CD14-positive monocyte (primary cell): ENCODE measurements around the gene SRGAP2C. TPM values are rescaled to one million over a fixed set of nuclear protein-coding genes. Genes with fewer than 3 reads are reported as not detected.
"Not testable (repeated sequence)": the region's sequence is repeated elsewhere in the genome, so short reads cannot be mapped to it uniquely, and the experiment has no call there.

Source experiments
- DNase-seq, 3 donors: peaks; one replicate each; pipeline ENCODE4 v3.0.0-alpha.2; 2011 to 2022
- H2AFZ ChIP-seq: 2 replicates; pipeline ENCODE4 v1.6.0; 2012; ENCODE audit warnings: mild to moderate bottlenecking, low read depth, low read length, inconsistent platforms; ENCODE audit not compliant: insufficient read depth, poor library complexity, severe bottlenecking
- H3K27ac ChIP-seq, 2 donors: 1 replicate in 1 of 2; 2 replicates in 1 of 2; pipeline ENCODE4 v1.5.1; 2012 to 2013; ENCODE audit warnings: low read length in 2 of 2, control low read depth in 1 of 2, inconsistent platforms in 1 of 2, low read depth in 1 of 2, mild to moderate bottlenecking in 1 of 2
- H3K27me3 ChIP-seq, 2 donors: one replicate each; pipeline versions ENCODE4 v1.6.0 to v1.6.1; 2011 to 2013; ENCODE audit warnings: low read length in 2 of 2; ENCODE audit not compliant: control insufficient read depth in 2 of 2, insufficient read depth in 2 of 2
- H3K36me3 ChIP-seq, 2 donors: replicated peaks in 1 of 2; 1 replicate in 1 of 2; 2 replicates in 1 of 2; pipeline versions ENCODE4 v1.5.1 to v1.6.1; 2012 to 2013; ENCODE audit warnings: low read length in 2 of 2, control low read depth in 1 of 2, inconsistent platforms in 1 of 2, mild to moderate bottlenecking in 1 of 2; ENCODE audit not compliant: insufficient read depth in 2 of 2, control insufficient read depth in 1 of 2
- H3K4me1 ChIP-seq, 2 donors: 1 replicate in 1 of 2; 2 replicates in 1 of 2; pipeline versions ENCODE4 v1.5.1 to v1.6.1; 2012 to 2013; ENCODE audit warnings: low read length in 2 of 2, control low read depth in 1 of 2, inconsistent platforms in 1 of 2, mild to moderate bottlenecking in 1 of 2, moderate library complexity in 1 of 2; ENCODE audit not compliant: insufficient read depth in 2 of 2, control insufficient read depth in 1 of 2
- H3K4me2 ChIP-seq: replicated peaks from 2 replicates; pipeline ENCODE3; 2012; ENCODE audit warnings: low read length, moderate library complexity, mild to moderate bottlenecking; ENCODE audit not compliant: poor library complexity, severe bottlenecking; ENCODE audit errors: extremely low read depth
- H3K4me3 ChIP-seq, 3 experiments: fragments of 200-600 bp in 1 of 3; sonication (generic) in 1 of 3; replicated peaks in 1 of 3; 1 replicate in 2 of 3; 2 replicates in 1 of 3; pipeline ENCODE4 v1.5.1; 2011 to 2013; ENCODE audit warnings: low read length in 3 of 3, mild to moderate bottlenecking in 3 of 3, control low read depth in 2 of 3, low read depth in 2 of 3, inconsistent platforms in 1 of 3, moderate library complexity in 1 of 3
- H3K79me2 ChIP-seq: 2 replicates; pipeline ENCODE4 v1.6.0; 2012; ENCODE audit warnings: mild to moderate bottlenecking, control low read depth, inconsistent platforms, low read length, moderate library complexity; ENCODE audit not compliant: insufficient read depth
- H3K9ac ChIP-seq: 2 replicates; pipeline ENCODE4 v1.6.0; 2017; ENCODE audit warnings: low read length, mild to moderate bottlenecking; ENCODE audit not compliant: insufficient read depth, poor library complexity, severe bottlenecking
- H3K9me3 ChIP-seq, 2 donors: replicated peaks in 1 of 2; 1 replicate in 1 of 2; 2 replicates in 1 of 2; pipeline versions ENCODE4 v1.5.1 to v1.6.1; 2012 to 2013; ENCODE audit warnings: low read length in 2 of 2, control low read depth in 1 of 2; ENCODE audit not compliant: control insufficient read depth in 1 of 2, insufficient read depth in 1 of 2
- H4K20me1 ChIP-seq: 2 replicates; pipeline ENCODE4 v1.6.0; 2012; ENCODE audit warnings: mild to moderate bottlenecking, low read length, control low read depth, moderate library complexity; ENCODE audit not compliant: insufficient read depth
- H3K27ac Mint-ChIP-seq, 7 donors: one replicate each; pipeline ENCODE4 v1.8.0; 2020; ENCODE audit warnings: mild to moderate bottlenecking in 7 of 7, mixed read lengths in 7 of 7, moderate library complexity in 6 of 7, inconsistent platforms in 2 of 7
- H3K27me3 Mint-ChIP-seq, 3 donors: one replicate each; pipeline ENCODE4 v1.8.0; 2021 to 2022; ENCODE audit warnings: low read depth in 3 of 3, mild to moderate bottlenecking in 3 of 3, mixed read lengths in 3 of 3, moderate library complexity in 3 of 3, inconsistent platforms in 1 of 3
- H3K36me3 Mint-ChIP-seq, 2 donors: one replicate each; pipeline ENCODE4 v1.8.0; 2020; ENCODE audit warnings: mixed read lengths in 2 of 2, inconsistent platforms in 1 of 2, mild to moderate bottlenecking in 1 of 2
- H3K4me1 Mint-ChIP-seq: one replicate; pipeline ENCODE4 v1.8.0; 2020; ENCODE audit warnings: mild to moderate bottlenecking, mixed read lengths
- H3K4me3 Mint-ChIP-seq, 2 donors: one replicate each; pipeline ENCODE4 v1.8.0; 2020; ENCODE audit warnings: mild to moderate bottlenecking in 2 of 2, mixed read lengths in 2 of 2, moderate library complexity in 1 of 2
- H3K9me3 Mint-ChIP-seq, 7 donors: one replicate each; pipeline ENCODE4 v1.8.0; 2020 to 2022; ENCODE audit warnings: mixed read lengths in 7 of 7, mild to moderate bottlenecking in 6 of 7, moderate library complexity in 6 of 7, inconsistent platforms in 2 of 7
- WGBS: methylation state at CpG from one replicate; pipeline ENCODE4 v1.1.5; 2013; ENCODE audit warnings: missing lambda C conversion rate; ENCODE audit not compliant: insufficient coverage; 5-methylcytosine and 5-hydroxymethylcytosine counted together
- intact Hi-C, 2 donors: fragments of 100-400 bp; cut with micrococcal nuclease; formaldehyde crosslinking; loops; one replicate each; pipeline versions ENCODE4 v1.15.0 to v1.15.1; 2023
- polyA plus RNA-seq, 3 donors: library from polyadenylated mRNA; depleted of rRNA in 1 of 3; unstranded in 2 of 3; stranded (reverse) in 1 of 3; fragments of 300-500 nt in 2 of 3; fragments of >200 nt in 1 of 3; fragmentation: Illumina TruSeq in 2 of 3; gene quantifications; 1 replicate in 2 of 3; 2 replicates in 1 of 3; pipeline ENCODE4 v1.2.3, GENCODE V29; 2012 to 2021

Gene SRGAP2C
- polyA plus RNA-seq, 3 donors, result 3.7 to 13.5 (median 5.4) TPM

DNA sequence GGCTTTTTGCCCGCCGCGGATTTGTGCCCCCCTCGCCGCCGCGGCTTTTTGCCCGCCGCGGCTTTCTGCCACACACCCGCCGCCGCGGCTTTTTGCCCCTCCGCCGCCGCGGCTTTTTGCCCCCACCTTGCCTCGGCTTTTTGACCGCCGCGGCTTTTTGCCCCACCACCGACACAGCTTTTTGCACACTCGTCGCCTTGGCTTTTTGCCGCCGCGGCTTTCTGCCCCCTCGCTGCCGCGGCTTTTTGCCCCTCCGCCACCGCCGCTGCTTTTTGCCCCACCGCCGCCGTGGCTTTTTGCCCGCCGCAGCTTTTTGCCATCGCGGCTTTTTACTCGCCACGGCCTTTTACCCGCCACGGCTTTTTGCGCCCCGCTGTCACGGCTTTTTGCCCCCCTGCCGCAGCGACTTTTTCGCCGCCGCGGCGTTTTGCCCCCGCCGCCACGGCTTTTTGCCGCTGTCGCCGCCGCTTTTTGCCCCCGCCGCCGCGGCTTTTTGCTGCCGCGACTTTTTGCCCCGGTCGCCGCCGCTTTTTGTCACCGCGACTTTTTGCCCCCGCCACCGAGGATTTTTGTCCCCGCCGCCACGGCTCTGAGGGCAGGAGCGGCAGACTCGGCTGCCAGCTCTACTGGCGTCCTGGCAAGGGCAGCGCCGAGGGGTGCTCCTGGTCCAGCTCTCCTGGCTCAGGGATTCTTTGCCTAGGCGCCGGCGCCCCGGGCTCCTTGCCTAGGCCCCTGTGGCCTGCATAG, 211.7 kb downstream of the SRGAP2C start:
- Histone ChIP-seq H3K4me2 (peak overlapping the region; percentile 36), H3K9ac (peak overlapping the region; percentile 70), H3K4me3 (peak overlapping the region; percentile 69 to 87 (median 73)), H2AFZ (peak overlapping the region; percentile 81)
- H3K27me3 ChIP-seq, H3K79me2 ChIP-seq, H3K4me1 ChIP-seq, H3K4me1 Mint-ChIP-seq, H3K9me3 ChIP-seq, intact Hi-C loops, H3K36me3 ChIP-seq, H3K27ac ChIP-seq, H4K20me1 ChIP-seq: not testable (repeated sequence)
- Mint-ChIP-seq H3K27me3 (peaks cover 14 to 30% (median 22%) of the 10 kb centered on the region in 3 donors), H3K4me3 (peak overlapping the region; percentile 96 to 98), H3K27ac (peak overlapping the region in 5 of 7 donors; percentile 30 to 84 (median 82)), H3K36me3 (peaks cover 9 to 19% of the 10 kb centered on the region in 2 donors), H3K9me3 (peaks cover 14 to 34% (median 25%) of the 10 kb centered on the region in 7 donors)
- under 1% methylated on average over 59 of the region's 88 CpGs for WGBS
- peak in 2 of 3 donors; percentile 1 to 10 for DNase-seq

DNA sequence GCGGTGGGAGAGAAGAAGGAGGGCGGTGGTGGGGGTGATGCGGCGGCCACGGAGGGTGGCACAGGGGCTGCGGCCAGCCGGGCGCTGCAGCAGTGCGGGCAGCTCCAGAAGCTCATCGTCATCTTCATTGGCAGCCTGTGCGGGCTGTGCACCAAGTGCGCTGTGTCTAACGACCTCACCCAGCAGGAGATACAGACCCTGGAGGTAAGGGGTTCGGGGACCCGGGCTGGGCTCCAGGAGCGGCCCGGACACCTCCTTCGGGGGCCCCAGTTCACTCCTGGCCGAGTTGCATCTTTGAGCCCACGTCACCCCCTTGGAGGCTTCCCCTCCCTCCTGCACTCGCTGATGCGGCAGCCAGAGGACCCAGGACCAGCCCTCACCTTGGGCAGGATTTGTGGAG, 212.3 kb downstream of the SRGAP2C start:
- H3K27me3 ChIP-seq, H3K9me3 ChIP-seq, H3K4me1 Mint-ChIP-seq, intact Hi-C loops, H3K27ac ChIP-seq, H3K36me3 ChIP-seq, H3K79me2 ChIP-seq, H3K4me1 ChIP-seq, DNase-seq, H4K20me1 ChIP-seq, H3K4me2 ChIP-seq: not testable (repeated sequence)
- Mint-ChIP-seq H3K36me3 (peaks cover 9 to 17% of the 10 kb centered on the region in 2 donors), H3K9me3 (peaks cover 14 to 36% (median 27%) of the 10 kb centered on the region in 7 donors), H3K27ac (peak overlapping the region in 2 of 7 donors; percentile 56 to 82), H3K27me3 (peaks cover 14 to 30% (median 22%) of the 10 kb centered on the region in 3 donors), H3K4me3 (peak overlapping the region; percentile 96 to 98)
- peak overlapping the region; percentile 81 for H2AFZ ChIP-seq
- WGBS, result no CpG with 5 or more reads among the region's 22 CpGs
- peak overlapping the region; percentile 69 to 87 (median 73) for H3K4me3 ChIP-seq
- H3K9ac ChIP-seq, result peak overlapping the region; percentile 70

DNA sequence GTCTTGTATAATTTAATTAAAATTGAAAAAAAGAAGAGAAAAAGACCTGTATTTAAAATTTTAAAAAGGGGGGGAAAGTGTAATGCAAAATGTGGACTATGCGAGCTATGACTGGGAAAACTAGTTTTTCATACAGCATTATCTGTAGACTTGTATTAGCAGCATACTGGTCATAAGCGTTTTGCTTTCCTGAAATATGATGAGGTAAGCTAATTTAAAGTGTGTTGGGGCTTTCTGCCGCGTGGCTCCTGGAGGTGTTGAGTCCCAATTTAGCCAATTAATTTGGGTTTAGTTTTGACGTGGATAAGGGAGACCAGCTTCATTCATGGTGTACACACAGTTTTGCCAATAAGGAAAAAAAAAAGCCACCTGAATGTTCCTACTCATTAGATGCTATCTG, 214.4 kb downstream of the SRGAP2C start:
- H3K4me1 ChIP-seq, H4K20me1 ChIP-seq, H3K36me3 ChIP-seq, H3K9me3 ChIP-seq, H3K27me3 ChIP-seq, DNase-seq, H3K27ac ChIP-seq, H3K4me1 Mint-ChIP-seq, H3K4me2 ChIP-seq, intact Hi-C loops, H2AFZ ChIP-seq, H3K79me2 ChIP-seq, H3K4me3 ChIP-seq, H3K27ac Mint-ChIP-seq, H3K4me3 Mint-ChIP-seq, H3K9ac ChIP-seq: not testable (repeated sequence)
- 100% methylated on average over 1 of the region's 5 CpGs for WGBS
- Mint-ChIP-seq H3K27me3 (peaks cover 14 to 30% (median 22%) of the 10 kb centered on the region in 3 donors), H3K36me3 (peaks cover 9 to 17% of the 10 kb centered on the region in 2 donors), H3K9me3 (peaks cover 16 to 42% (median 30%) of the 10 kb centered on the region in 7 donors)

DNA sequence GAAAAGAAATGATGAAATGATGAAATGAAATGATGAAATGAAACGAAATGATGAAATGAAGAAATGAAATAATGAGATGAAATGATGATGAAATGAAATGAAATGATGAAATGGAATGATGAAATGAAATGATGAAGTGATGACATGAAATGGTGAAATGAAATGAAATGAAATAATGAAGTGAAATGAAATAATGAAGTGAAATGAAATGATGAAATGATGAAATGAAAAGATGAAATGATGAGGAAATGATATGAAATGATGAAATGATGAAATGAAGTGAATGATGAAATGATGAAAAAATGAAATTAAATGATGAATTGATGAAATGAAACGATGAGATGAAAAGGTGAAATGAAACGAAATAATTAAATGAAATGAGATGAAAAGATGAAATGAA, 215.3 kb downstream of the SRGAP2C start:
- H3K4me1 Mint-ChIP-seq, H3K79me2 ChIP-seq, H3K27me3 ChIP-seq, DNase-seq, H2AFZ ChIP-seq, H3K9ac ChIP-seq, intact Hi-C loops, H3K9me3 ChIP-seq, H3K4me1 ChIP-seq, H3K4me2 ChIP-seq, H4K20me1 ChIP-seq, H3K27ac ChIP-seq, H3K4me3 ChIP-seq, H3K36me3 ChIP-seq: not testable (repeated sequence)
- WGBS, result 93% methylated on average over 3 of the region's 3 CpGs
- peaks cover 9 to 17% of the 10 kb centered on the region in 2 donors for H3K36me3 Mint-ChIP-seq
- peak overlapping the region in 1 of 2 donors; percentile 5 for H3K4me3 Mint-ChIP-seq
- peaks cover 14 to 30% (median 22%) of the 10 kb centered on the region in 3 donors for H3K27me3 Mint-ChIP-seq
- peak overlapping the region in 4 of 7 donors; percentile 8 to 60 (median 14) for H3K27ac Mint-ChIP-seq
- H3K9me3 Mint-ChIP-seq, result peaks cover 16 to 42% (median 30%) of the 10 kb centered on the region in 7 donors
